GM21390 (cell line): ENCODE results near the gene PRKG1.
"Not testable (repeated sequence)": the region's sequence is repeated elsewhere in the genome, so short reads cannot be mapped to it uniquely, and the experiment has no call there.

Source experiments
- ATAC-seq: cut with Tn5 transposase; IDR thresholded peaks from one replicate; pipeline ENCODE4 v1.9.1; 2021; ENCODE audit not compliant: unreplicated experiment

Gene PRKG1

DNA sequence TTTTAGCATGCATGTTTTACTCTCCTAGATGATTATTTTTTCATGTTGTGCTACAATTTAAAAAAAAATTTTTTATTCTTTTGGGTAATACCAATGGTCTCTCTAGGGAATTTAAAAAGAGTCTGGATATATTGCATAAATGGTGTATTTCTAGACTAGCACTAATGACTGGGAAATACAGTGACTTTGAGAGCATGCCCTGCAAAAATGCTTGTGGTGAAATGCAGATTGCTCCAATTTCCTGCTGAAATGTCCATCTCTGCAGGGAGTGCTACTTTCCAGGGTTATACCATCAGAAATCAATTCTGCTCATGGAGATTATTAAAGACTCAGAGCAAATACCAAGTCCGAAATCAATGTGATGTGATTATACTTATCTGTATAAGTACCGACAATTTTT lies 186.1 kb downstream of the PRKG1 start:
- no peak for ATAC-seq

DNA sequence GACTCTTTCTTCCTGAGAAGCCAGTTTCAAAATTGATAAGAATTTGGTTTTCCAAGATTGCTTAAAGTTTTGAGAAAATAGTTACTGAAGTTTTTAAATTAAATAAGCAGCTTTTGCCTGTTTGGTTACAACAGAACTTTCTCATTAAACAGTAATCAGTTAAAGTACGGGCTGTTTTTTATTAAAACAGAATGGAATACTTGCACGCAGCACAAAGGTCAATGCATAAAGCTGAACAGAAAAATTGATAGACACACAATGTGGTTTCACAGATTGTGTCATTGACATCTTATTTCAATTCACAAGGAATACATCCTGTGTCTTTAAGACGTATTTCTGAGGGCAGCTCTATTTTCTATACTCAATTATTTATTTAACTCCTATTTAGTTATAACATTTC lies 192.2 kb downstream of the PRKG1 start:
- no peak for ATAC-seq

DNA sequence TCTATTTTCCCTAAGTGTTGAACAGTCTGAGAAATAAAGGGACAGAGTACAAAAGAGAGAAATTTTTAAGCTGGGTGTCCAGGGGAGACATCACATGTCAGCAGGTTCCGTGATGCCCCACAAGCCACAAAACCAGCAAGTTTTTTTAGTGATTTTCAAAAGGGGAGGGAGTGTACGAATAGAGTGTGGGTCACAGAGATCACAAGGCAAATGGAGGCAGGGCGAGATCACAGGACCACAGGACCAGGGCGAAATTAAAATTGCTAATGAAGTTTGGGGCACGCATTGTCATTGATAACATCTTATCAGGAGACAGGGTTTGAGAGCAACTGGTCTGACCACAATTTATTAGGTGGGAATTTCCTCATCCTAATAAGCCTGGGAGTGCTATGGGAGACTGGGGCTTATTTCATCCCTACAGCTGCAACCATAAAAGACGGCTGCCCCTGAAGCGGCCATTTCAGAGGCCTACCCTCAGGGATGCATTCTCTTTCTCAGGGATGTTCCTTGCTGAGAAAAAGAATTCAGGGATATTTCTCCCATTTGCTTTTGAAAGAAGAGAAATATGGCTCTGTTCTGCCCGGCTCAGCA lies 193.8 kb downstream of the PRKG1 start:
- not testable (repeated sequence) for ATAC-seq

DNA sequence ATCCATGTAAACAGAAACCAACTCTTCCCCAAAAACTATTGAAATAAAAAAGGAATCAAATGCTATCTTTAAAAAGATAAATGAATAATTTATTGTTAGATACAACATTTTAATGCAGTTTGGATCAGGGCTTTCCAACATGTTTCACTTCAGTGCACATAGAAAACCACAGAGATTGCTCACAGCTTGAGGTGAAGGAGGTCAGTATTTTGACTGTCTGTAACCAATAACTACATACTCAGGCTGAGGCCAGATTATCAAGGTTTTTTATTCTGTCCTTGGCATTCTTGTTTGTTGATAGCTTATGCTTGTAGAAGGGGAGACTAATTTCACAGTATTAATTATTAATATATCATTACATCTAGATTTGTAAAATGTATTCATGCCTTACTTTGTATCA lies 195.5 kb downstream of the PRKG1 start:
- no peak for ATAC-seq

DNA sequence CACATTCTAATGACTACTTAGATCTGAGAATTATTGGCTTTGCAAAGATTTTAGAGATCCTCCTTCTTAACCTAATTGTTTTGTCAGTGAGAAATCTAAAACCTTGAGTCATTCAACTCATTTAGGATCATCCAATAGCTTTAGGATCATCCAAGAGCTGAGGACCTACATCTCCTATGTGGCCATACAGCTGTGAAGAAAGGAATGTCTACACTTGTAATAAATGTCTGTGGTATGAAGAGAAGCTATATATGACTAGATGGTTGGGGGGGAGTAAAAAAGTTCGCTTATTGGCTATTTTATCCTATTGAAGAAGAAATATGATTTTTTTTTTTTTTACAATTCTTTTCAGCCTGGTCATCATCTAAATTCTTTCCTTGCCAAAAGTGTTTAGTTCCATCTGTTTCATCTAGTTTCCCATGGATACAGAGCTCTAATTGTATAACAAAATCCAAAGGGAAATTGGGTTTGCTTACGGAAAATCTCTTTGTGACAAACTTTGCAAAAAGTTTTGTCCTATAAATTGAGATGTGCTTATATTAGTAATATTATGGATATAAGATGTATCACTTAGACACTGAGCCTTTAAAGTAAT lies 196.7 kb downstream of the PRKG1 start:
- ATAC-seq = no peak

DNA sequence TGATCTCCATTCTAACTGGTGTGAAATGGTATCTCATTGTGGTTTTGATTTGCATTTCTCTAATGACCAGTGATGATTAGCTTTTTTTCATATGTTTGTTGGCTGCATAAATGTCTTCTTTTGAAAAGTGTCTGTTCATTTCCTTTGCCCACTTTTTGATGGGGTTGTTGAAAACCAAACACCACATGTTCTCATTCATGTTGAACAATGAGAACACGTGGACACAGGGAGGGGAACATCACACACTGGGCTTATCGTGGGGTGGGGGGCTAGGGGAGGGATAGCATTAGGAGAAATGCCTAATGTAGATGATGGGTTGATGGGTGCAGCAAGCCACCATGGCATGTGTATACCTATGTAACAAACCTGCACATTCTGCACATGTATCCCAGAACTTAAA lies 197.8 kb downstream of the PRKG1 start:
- ATAC-seq = not testable (repeated sequence)

DNA sequence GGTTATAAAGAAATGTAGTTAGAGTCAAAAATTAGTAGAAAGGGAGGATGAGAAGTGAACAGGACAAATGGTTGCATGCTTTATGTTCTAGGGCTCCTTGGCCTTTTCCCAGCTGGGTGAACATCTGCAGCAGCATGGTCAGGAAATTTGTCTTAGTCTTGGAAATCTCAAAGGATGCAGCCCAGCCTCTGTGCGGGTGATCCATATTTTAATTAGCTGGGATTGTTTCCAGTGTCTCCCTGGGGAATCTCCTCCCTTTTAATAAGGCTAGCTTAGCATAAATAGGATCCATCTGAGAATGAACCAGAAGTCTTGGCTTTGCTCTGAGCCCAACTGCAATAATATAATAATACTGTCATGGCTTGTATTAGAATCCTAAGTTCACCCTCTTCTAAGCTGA lies 198.3 kb downstream of the PRKG1 start:
- ATAC-seq = no peak

DNA sequence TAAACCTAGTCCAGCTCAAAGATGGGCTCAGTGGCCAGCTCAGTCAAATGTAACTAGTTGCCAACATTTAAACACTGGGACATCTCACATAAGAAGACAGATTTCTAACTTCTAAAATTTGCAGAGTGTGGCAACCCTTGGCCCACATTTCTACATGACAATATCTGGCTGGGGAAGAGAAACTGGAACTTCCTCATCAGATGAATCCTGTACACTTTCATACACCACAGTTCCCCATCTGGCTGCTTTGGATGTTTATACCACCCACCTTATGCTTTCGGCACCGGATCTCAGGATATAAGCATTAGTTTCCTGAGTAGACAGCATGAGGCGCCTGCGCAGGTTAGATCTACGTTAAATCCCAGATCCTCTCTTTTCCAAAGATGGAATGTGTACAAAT lies 199.3 kb downstream of the PRKG1 start:
- ATAC-seq = no peak

DNA sequence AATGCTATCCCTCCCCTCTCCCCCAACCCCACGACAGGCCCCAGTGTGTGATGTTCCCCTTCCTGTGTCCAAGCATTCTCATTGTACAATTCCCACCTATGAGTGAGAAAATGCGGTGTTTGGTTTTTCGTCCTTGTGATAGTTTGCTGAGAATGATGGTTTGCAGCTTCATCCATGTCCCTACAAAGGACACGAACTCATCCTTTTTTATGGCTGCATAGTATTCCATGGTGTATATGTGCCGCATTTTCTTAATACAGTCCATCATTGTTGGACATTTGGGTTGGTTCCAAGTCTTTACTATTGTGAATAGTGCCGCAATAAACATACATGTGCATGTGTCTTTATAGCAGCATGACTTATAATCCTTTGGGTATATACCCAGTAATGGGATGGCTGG lies 201.8 kb downstream of the PRKG1 start:
- not testable (repeated sequence) for ATAC-seq

DNA sequence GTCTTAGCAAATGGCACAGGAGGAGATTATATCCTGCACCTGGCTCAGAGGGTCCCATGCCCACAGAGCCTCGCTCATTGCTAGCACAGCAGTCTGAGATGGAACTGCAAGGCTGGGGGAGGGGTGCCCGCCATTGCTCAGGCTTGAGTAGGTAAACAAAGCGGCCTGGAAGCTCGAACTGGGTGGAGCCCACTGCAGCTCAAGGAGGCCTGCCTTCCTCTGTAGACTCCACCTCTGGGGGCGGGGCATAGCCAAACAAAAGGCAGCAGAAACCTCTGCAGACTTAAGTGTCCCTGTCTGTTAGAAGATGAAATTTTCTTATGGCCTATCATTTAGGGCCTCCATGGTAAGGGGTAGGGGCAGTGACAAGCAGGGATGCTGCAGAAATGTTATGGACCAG lies 207.1 kb downstream of the PRKG1 start:
- ATAC-seq = not testable (repeated sequence)

DNA sequence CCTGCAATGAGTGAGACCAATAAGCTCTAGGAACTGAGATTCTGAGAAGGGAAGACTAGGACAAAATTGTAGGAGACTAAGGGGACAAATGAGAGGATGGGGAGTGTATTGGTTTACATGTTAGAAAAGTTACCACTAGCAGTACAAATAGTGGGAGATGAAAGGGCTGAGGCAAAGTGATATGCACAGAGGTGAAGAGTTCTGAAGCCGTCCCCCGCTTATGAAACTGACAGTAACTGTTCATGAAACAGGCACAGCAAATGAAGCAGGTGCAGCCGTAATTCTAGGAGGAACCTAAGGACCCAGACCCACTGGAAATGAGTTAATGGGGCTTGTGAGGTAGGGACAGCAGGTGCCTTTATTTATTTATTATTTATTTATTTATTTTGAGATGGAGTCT lies 211.3 kb downstream of the PRKG1 start:
- ATAC-seq = no peak

DNA sequence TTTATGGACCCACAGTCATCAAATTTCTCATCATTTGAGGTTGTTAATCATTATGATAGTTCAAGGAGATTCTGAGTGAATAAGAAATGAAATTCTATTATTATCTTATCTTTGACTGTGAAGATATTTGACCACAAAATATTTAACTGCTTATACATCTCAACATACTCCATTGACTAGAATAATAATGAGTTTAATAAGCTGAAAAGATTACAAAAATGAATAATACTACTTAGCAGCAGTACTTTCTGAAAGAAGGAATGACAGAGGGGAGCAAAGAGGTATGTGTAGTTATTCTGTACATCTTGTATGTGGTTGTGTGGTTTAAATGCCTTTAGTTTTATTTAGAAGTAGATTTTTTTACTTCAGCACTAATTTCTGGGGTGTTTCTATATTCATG lies 214.2 kb downstream of the PRKG1 start:
- no peak for ATAC-seq

DNA sequence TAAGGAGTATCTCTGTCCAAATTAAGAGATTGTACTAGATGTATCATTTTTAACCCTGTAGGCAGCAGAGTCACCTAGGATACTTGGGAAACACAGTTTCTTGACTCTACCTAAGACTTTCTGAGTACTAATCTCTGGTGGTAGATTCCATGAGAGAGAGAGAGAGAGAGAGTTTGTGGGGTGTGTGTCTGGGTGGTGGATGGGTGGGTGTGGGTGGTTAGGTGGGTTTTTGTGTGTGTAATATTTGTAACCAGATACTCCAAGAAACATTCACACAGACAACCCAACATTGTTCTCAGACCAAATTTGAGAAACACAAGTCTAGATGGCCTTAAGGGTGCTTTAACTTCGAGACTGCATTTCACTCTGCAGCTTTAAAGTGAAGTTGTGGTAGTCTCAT lies 215.2 kb downstream of the PRKG1 start:
- ATAC-seq = no peak

DNA sequence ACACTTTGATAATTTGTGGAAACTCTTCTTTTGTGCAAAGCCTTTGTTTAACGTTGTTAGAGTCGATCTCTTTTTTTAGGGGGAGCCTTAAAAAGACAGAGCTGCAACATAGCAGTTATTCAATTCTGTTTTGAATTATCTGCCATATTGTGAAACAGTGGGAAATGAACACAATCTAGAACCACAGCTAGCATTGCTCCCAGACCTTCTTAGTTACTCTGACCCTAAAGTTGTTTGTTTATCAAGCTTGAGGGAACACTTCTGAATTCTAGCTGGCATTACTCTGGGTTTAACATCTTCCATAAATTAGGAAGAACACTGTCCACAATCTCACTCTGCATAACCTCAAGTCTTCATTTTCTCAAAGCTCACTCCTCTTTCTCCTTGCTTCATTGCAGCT lies 217.7 kb downstream of the PRKG1 start:
- no peak for ATAC-seq

DNA sequence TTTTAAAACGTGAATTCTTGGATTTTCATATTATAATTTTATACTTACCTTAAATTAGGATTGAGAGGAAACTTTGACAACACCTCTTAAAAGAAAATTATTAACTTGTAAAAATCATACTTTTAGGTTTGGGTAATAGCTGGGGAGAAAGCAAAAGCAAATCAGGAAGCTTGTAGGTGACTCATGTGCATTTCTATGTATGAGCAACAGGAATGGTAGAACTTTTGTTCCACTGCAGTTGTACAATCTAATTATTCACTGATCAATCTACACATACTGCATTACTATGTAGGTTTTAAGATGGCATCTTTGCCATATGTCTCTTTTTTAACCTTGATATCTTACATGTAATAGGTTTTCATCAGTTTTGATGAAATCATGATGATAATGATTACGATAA lies 223.2 kb downstream of the PRKG1 start:
- ATAC-seq = no peak

DNA sequence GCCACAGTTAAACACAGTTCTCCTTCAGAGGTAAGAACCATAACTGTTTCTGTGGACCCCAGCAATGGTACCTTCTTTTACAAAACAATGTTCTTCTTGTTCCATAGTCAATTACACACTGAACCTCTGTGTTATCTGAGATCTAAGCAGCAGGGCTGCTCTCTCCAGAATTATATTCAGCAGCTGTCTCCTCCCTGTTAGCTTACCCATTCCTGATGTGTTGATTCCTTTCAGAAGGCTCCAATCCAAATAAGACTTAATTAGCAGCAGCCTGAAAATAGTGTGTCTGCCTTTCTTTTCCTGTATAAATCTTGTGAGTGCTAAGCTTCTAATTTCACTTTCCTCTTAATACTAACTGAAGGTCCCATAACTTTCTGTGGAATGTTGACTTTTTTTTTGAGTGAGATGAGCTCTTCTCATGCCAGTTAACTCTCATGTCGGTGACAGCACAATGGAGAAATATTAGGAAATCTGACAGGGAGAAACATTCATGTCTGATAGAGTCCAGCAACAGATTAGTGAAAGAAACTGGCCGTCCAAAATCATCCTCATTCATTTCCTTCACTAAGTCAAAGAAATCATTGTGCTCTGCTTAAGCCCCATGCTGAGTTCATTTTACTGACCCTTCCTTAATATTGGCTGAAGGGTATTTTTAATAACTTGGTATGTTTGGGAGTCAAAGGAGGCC lies 226.5 kb downstream of the PRKG1 start:
- no peak for ATAC-seq

DNA sequence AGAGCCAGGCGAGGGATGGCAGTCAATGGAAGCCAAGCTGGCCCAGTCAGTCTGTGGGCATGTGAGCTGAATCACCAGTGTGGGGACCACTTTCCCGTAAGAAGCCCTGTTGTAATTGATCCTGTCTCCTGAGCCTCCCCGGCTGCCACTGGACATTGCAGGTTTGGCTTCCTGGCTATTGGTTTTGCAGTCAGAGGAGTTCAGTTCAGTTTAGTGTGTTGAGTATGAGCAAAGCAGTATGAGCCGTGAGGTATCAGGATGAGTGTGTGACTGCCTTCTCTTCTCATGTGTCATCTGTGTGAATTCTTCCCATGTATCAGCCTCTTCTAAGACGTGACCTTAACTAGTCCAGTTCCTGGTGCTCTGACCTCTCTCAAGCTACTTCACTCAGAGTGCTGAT lies 227.4 kb downstream of the PRKG1 start:
- ATAC-seq = no peak

DNA sequence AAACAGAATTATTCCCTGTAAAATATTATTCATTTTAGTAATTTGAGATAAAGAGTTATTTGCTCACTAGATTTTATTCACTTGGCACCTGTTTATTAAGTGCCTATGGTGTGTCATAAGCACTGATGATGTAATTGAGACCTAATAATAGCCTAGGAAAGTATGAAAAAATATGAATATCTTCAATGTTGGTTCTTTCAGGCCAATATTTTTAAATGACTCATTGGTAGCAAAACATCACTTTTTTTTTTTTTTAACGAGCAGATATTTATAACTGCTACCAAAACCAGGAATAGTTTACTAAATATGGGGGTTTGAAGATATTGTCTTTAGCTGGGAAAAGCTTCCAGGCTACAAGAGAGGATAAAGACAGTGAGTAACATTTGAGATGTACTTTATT lies 228.0 kb downstream of the PRKG1 start:
- no peak for ATAC-seq

DNA sequence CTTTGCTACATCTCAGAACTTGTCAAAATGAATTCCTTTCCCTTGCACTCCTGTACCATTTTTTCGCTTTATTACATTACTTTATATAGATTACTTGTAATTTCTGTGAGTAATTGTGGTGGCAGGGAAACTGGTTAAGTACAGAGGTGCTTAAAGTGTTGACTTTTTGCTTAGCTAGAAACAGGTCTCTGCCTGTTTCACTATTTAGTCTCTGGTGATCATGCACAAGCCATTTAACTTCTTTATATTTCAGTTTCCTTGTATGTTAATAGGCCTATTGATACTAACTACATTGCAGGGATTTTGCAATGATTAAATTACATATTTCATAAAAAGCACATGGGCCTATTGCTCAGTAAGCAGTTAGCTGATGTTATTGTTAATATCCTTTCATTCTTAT lies 233.8 kb downstream of the PRKG1 start:
- ATAC-seq = no peak

DNA sequence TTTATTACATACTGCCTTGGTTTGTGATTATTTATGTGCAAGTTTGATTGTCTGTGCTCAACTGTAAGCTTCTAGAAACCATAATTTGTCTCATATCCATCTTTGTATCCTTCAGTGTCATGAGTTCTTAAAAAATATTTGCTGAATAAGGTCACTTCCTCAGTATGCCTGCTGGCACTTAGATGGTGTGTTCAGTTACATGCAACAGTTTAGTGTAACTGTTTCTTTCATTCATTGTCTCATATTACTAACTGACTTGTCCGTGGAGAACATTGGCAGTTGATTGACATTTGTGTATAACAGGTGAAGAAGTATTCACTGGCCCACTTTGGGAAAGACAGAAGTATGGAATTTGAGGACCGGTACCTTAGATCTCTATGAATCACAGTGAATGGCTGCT lies 236.9 kb downstream of the PRKG1 start:
- ATAC-seq = no peak

DNA sequence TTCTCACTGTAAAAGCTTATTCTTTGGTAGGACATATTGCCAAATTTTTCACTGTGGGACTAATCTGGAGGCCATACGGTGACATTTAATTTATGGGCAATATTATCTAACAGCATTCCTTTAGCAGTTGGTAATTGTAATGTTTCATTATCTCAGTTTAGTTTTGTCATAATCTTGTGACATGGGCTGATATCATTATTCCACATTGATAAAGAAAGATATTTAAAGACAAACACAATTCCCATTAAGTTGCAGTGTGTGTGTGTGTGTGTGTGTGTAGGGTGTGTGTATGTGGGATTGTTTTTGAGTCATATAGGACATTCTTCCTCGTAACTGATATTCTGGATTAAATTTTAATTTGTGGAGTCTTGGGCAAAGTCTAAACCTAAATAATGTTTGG lies 238.5 kb downstream of the PRKG1 start:
- no peak for ATAC-seq

DNA sequence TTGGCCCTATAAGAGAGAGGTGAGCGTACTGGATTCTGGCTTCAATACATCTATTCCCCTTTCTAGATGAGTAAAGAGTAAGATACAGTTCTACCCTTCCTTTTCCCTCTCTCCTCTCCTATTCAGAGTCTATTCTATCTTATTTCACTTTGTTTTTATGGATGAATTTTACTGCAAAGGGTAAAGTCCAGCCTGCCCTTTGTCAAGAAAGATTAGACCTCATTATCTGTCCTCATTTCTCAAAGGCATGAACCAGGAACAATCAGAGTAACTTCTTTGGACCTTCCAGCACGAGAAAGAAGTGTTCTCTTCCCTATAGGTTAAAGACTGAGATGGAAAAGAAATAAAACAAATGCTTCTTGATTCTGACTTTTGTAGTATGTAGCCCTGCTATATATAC lies 239.0 kb downstream of the PRKG1 start:
- ATAC-seq = no peak
